Pulmonary artery endothelial cell (primary cell): ENCODE measurements around the gene ZFP92. TPM values are rescaled to one million over a fixed set of nuclear protein-coding genes. Genes with fewer than 3 reads are reported as not detected.

ENCODE experiments used
- DNase-seq: peaks from one replicate; pipeline ENCODE4 v3.0.0-alpha.2; 2011; ENCODE audit warnings: low read depth, low spot score
- total RNA-seq: library from RNA; depleted of rRNA; stranded (reverse); fragments of >200 nt; gene quantifications from 2 replicates; pipeline ENCODE4 v1.2.3, GENCODE V29; 2014

Gene ZFP92
- total RNA-seq, 1 donor from 2014 or later: 1.6 TPM

DNA sequence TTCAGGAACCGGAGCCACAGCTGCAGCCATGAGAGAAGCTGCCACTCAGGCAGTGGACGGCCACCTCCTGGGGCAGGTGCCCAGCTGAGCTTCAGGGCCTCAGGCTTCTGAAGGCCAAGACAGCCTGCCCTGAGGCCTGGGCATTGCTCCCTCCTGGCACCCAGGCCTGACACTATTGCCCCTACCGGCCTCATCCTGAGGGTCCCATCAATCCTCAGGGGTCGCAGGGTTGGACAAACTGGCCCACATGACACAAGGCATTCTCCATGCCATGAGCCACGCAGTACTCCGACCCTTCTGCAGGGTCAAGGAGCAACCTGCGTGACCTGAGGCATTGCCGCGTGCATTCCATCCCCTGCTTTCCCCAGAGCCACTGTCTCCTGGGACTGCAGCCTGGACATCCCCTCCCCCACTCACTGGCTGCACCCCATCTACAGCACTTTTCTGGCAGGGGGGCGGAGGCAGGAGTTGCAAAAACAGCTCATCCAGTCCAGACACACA lies 3.0 kb upstream of the ZFP92 start:
- no peak for DNase-seq

DNA sequence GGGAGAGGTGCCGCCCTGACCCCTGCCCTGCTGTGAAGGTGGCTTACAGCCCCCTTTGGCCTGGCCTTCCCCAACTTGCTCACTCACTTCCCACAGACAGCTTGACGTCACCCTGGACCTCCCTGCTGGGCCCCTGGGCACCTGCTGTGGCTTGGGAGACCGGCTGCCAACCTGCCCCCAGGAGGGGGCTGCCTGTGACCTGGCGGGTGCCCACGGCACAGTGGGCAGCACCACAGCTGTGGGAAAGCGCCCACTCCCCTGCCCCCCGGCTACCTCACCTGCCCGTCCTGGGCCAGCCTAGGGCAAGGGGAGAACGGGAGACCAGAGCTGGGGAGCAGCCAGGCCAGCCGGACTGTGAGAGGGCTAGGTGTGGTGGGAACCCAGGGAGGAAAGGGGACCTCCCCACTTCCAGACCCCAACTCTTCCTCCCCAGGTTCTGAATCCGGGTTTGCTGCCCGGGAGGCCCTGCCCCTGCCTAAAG lies 2.4 kb upstream of the ZFP92 start:
- no peak for DNase-seq

- no peak for DNase-seq
These were observed 1.7 kb upstream of the ZFP92 start for GRCh38 chrX:153409414-153410101.

DNA sequence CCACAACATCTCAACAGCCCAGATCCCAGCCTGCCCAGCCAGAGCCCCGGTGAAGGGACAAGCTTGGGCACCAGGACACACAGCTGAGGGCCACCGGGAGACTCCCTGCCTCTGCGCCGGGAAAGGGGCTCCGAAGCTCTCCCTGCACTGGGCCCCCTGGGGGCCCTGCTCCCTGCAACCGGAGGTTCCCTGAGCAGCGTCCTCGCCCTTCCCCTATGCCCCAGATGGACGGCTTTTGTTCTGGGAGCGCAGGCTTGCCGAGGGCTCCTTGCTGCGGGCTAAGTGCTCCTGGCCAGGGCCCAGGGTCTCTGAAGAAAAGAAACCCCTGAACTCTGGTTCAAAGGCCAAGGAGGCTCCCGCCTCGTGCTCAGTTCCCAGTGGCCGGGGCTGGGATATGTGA lies 899 bp upstream of the ZFP92 start:
- no peak for DNase-seq

DNA sequence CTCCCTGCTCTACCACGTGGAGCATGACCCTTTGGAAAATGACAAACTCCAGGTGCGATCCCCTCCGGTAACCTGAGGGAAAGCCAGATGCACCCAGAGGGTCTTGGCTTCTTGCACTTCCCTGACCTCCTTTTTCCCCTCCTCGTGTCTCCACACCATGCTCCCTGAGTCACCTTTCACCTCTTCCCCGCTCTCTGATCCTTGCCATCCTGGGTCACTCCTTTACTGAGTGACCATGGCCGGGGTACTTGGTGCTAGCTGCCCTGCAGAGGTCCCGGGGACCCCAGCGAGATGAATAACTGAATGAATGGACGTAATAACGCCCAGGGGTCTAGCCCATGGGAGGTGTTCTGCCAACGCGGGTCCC lies 401 bp upstream of the ZFP92 start:
- DNase-seq: no peak

GRCh38 chrX:153411988-153412574 lies 809 bp downstream of the ZFP92 start:
- DNase-seq: no peak

- no peak for DNase-seq
These were observed 1.8 kb downstream of the ZFP92 start for GRCh38 chrX:153412746-153413720.

DNA sequence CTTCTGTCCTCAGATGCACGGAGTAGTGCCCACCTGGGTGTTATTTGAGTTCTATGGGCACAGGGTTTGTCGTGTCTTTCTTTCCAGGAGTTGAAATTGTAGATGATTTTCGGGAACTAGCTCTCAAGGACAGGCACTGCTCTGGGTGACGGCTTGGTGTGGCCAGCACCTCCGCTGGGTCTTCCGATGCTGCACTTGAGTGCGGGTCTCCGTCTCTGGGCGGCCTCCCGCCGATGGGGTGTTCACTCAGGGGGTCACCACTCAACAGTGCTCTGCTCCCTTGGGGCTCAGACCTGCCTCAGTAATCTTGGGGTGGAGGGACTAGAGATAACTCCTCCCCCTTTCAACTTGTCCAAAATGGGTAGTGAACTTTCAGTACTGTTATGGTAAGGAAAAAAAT lies 2.5 kb downstream of the ZFP92 start:
- DNase-seq: no peak

DNA sequence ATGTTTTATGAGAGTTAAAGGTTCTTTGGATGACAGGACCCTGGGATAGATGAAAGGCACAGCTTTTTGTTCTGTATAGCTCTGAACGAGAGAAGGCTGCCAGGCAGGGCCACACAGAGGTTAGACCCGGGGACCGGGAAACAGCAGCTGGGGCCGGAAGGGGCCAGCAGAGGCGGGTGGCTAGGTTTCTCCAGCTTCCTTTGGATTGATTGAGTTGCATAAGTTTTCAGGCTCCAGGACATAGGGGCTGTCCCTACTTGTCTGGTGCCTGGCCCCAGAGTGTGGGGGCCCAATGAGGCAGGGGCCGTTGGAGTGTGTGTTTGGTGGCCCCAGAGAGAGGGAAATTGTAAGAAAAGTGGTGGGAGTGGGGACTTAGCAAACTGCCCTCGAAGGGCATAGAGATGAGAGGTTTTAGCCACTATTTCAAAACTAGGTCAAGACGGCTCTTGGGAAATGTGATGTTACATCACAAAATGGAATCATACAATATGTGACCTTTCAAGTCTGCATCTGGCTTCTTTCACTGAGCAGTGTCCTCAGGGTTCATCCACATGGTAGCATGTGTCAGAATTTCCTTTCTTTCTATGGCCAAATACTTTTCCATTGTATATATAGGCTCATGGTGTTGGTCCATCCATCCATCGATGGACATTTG lies 3.7 kb downstream of the ZFP92 start:
- no peak for DNase-seq

DNA sequence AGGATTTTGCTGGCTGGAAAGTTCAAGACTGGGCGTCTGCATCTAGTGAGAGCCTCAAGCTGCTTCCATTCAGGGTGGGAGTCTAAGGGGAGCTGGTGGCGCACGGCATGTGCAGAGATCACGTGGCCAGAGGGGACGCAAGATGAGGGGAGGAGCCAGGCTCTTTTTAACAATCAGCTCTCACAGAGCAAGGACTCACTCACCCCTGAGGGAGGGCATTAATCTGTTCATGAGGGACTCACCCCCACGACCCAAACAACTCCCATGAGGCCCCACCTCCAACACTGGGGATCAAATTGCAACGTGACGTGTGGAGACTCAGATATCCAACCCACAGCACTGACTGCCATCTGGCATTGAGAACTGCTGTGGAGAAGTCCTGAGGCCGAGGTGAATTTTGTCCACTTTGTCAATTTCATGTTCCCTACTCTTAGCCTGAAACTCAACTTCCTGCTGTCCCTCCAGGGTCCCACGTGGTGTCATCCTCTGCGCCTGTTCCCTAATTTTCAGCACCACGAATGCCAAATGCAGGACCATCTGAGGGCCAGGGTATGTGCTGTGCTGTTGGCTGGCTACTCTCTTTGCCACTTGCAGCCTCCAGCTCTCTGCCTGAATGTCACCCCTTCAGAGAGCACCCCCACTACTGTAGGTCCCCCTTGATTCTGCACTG lies 5.6 kb downstream of the ZFP92 start:
- no peak for DNase-seq

DNA sequence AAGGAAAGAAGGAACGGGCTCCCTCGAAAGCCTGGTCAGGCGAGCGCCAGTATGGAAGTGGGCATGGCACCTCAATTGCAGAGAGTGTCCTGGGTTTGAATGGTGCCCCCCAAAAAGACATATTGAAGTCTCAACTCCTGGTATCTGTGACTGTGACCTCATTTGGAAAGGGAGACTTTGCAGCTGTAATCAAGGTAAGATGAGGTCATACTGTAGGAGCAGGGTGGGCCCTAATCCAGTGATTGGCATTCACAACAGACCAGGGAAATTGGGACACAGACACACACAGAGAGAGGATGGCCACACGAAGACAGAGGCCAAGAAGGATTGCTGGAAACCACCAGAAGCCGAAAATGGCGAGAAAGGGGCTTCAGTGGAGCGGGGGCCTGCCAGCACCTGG lies 6.4 kb downstream of the ZFP92 start:
- no peak for DNase-seq

DNA sequence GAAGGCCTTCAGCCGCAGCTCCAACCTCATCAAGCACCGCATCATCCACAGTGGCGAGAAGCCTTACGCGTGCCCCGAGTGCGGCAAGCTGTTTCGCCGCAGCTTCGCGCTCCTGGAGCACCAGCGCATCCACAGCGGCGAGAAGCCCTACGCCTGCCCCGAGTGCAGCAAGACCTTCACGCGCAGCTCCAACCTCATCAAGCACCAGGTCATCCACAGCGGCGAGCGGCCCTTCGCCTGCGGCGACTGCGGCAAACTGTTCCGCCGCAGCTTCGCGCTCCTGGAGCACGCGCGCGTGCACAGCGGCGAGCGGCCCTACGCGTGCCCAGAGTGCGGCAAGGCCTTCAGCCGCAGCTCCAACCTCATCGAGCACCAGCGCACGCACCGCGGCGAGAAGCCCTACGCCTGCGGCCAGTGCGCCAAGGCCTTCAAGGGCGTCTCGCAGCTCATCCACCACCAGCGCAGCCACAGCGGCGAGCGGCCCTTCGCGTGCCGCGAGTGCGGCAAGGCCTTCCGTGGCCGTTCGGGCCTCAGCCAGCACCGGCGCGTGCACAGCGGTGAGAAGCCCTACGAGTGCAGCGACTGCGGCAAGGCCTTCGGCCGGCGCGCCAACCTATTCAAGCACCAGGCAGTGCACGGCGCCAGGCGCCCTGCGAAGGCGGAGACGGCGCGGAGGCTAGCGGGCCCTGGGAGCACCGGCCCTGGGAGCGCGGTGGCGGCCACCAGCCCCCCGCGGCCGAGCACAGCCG lies 9.8 kb downstream of the ZFP92 start:
- DNase-seq: no peak

GRCh38 chrX:153421856-153422255 lies 10.6 kb downstream of the ZFP92 start:
- no peak for DNase-seq

DNA sequence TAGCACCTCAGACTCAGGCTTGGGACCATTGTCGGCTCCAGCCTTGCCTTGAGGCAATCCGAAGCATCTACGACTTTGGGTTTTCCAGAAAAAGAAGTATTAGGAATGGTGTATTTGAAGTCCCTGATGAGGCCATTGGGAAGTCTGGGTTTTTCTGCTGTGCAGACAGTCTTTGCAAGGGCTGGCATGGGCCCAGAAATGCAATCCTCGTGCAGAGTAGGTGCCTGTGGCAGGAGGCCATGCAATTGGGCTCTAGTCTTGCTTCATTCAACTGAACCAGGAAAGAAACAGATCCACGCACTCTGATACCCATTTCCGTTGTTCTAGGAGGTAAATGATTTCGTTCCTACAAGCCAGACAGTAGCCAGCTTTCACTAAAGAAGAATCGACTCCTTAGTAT lies 12.4 kb downstream of the ZFP92 start:
- DNase-seq: no peak

- no peak for DNase-seq
These were observed 14.9 kb downstream of the ZFP92 start for GRCh38 chrX:153426204-153426603.

DNA sequence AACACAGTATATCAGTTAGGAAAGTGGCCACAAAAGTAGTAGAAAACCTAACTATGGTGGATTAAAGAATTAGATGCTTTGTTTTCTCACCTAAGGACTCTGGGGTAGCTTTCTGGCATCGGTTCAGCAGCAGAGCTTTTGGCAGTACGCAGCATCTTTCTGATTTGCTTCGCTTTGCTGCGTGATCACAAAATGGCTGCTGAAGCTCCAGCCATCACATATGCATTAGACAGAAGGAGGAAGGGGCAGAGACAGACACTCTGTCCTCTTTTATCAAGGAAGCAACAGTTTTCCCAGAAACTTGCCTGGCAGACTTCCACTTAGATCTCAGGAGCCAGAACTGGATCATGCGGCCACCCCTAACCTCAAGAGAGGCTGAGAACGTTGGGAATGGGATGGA lies 19.5 kb downstream of the ZFP92 start:
- DNase-seq: no peak

DNA sequence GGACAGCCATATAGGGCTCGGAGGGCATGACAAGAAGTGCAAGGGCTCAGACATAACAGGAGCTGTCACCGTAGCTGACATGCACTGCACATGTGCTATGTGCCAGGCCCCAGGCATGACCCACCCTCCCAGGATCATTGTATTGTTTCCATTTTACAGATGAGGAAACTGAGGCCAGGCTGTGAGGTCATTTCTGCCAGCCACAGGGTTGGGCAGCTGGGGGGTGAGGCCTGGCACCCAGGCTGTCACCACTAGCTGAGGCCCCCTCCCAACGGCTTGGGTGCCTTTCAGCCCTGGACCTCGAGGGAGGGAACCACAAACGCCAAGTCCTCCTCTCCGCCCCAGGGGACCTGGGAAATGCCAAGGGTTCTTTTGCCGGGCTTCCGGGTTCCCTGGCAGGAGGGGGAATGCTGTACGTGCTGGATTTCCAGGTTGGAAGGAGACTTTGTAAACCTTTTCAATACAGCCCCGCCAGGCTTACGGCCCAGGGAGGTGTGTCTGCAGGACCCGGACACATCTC lies 21.9 kb downstream of the ZFP92 start:
- no peak for DNase-seq

DNA sequence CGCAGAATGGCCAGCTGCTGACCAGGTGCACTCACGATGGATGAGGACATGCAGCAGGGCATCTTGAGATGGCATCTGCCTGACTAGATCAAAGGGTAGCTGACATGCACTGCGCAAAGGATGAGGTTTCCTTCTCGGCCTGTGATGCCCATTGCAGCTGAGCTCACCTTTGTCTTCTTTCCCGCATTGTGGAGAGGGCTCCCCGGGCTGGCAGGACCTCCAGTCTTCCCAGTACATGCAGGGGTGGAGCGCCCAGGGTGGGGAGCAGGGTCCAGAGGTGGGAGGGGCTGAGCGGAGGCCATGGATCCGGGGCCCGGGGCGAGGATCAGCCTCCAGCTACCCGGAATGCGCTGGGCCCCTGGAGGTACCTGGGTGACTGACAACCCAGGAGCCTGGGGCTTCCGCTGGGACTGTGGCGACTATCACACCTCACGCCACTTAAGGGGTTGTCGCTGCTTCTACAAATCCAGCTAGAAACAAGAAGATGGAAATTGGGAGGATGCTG lies 22.6 kb downstream of the ZFP92 start:
- DNase-seq: no peak

GRCh38 chrX:153434801-153435200 lies 23.5 kb downstream of the ZFP92 start:
- no peak for DNase-seq

DNA sequence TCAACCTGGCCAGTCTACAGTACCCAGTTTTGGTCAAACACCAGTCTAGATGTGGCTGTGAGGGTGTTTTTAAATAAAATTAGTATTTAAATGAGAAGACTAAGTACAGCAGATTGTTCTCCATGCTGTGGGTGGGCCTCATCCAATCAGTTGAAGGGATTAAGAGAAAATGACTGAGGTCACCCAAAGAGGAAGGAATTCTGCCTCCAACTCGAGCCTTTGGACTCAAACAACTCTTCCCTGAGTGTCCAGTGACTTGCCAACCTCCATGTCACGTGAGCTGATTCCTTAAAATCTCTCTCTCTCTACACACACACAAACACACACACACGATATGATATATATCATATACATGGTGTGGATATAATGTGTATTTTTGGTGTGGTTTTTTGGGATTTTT lies 24.6 kb downstream of the ZFP92 start:
- DNase-seq: no peak
